ENCODE measurements around the gene TDRD15. TPM values are rescaled to one million over a fixed set of nuclear protein-coding genes. Genes with fewer than 3 reads are reported as not detected.

The TDRD15 gene
- 0.05 TPM for total RNA-seq (ENCODE audit: unreplicated experiment)
- long read RNA-seq, result 0 reads

DNA sequence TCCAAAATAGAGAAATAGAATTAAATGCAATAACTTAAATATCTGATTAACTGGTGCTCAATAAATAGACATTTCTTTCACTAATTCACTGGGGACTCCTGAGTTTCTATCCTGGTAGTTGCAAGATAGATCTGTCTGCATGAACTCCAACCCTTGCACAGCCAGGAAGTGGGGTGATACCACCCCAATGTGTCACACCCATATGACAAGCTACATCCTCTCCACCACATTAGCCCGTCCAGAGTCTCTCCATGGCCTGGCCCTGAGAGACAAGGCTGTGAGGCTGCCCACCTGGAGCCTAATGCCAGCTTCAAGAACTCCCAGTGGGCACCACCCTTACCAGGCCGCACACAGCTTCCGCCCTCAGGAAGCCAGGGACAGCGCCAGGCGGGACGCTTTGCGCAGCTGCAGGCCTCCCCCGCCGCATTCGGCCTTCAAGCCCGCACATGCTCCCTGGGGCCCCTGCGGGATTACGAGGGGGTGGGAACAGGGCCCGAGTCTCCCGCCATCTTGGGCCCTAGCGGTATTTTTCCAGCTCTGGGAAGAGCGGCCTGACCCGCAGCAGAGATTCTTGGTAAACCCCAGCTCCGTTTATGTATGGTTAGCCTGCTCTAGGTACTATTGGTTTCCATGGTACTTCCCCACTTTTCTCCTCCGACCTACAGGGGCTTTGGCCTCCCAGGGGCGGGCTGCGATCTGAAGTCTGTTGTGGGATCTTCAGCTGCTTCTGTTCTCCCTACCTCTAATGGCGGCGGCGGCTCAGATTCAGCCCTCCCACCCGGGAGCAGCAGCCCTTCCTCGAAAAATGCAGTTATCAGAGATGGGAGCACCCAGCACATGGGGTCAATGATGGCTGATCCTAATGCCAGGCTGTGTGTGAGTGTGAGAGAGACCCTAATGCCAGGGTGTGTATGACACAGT is at the start of gene TDRD15:
TSS of gene TDRD15 (plus strand) at position 496 of the 921 bp plus-strand sequence. CDS start 13,500 bp downstream, outside the sequence.
- H3K36me3 Mint-ChIP-seq (ENCODE audit: low read depth, unreplicated experiment), result no peaks in the 10 kb centered on the region
- no peaks in the 10 kb centered on the region for H3K27me3 Mint-ChIP-seq (ENCODE audit: unreplicated experiment)
- no peaks in the 10 kb centered on the region for H3K9me3 Mint-ChIP-seq (ENCODE audit: unreplicated experiment)
- H3K4me1 Mint-ChIP-seq (ENCODE audit: unreplicated experiment), result peaks cover 5% of the 10 kb centered on the region
- H3K4me3 Mint-ChIP-seq (ENCODE audit: unreplicated experiment), result no peak within 1 kb of the TSS
- no peak for DNase-seq (ENCODE audit: low spot score)
- no peak for TF ChIP-seq CTCF (IDR thresholded peaks at IDR 0.05; ENCODE audit: unreplicated experiment)
- H3K27ac Mint-ChIP-seq (ENCODE audit: unreplicated experiment), result no peak within 1 kb of the TSS

GRCh38 chr2:21078296-21078695 is 45.5 kb upstream of the TDRD15 start:
- H3K27me3 Mint-ChIP-seq (ENCODE audit: unreplicated experiment), result no peaks in the 10 kb centered on the region
- TF ChIP-seq CTCF (IDR thresholded peaks at IDR 0.05; ENCODE audit: unreplicated experiment), result no peak

GRCh38 chr2:21083482-21083881 is 40.3 kb upstream of the TDRD15 start:
- H3K9me3 Mint-ChIP-seq (ENCODE audit: unreplicated experiment), result no peaks in the 10 kb centered on the region
- H3K27ac Mint-ChIP-seq (ENCODE audit: unreplicated experiment), result no peak overlapping the region
- H3K4me1 Mint-ChIP-seq (ENCODE audit: unreplicated experiment), result no peaks in the 10 kb centered on the region
- no peak for TF ChIP-seq CTCF (IDR thresholded peaks at IDR 0.05; ENCODE audit: unreplicated experiment)
- DNase-seq (ENCODE audit: low spot score), result no peak
- no peaks in the 10 kb centered on the region for H3K27me3 Mint-ChIP-seq (ENCODE audit: unreplicated experiment)
- H3K36me3 Mint-ChIP-seq (ENCODE audit: low read depth, unreplicated experiment), result no peaks in the 10 kb centered on the region
- no peak overlapping the region for H3K4me3 Mint-ChIP-seq (ENCODE audit: unreplicated experiment)

More at GRCh38 chr2:21078296-21078695, 45.5 kb upstream of the TDRD15 start:
- DNase-seq (ENCODE audit: low spot score), result no peak
- Mint-ChIP-seq H3K9me3 (ENCODE audit: unreplicated experiment) (no peaks in the 10 kb centered on the region), H3K4me3 (ENCODE audit: unreplicated experiment) (no peak overlapping the region), H3K4me1 (ENCODE audit: unreplicated experiment) (peaks cover under 1% of the 10 kb centered on the region), H3K36me3 (ENCODE audit: low read depth, unreplicated experiment) (no peaks in the 10 kb centered on the region), H3K27ac (ENCODE audit: unreplicated experiment) (no peak overlapping the region)

GRCh38 chr2:21084401-21084800 is 39.4 kb upstream of the TDRD15 start:
- Mint-ChIP-seq H3K36me3 (ENCODE audit: low read depth, unreplicated experiment) (no peaks in the 10 kb centered on the region), H3K27ac (ENCODE audit: unreplicated experiment) (no peak overlapping the region), H3K4me3 (ENCODE audit: unreplicated experiment) (no peak overlapping the region), H3K4me1 (ENCODE audit: unreplicated experiment) (no peaks in the 10 kb centered on the region), H3K9me3 (ENCODE audit: unreplicated experiment) (no peaks in the 10 kb centered on the region), H3K27me3 (ENCODE audit: unreplicated experiment) (no peaks in the 10 kb centered on the region)
- no peak for DNase-seq (ENCODE audit: low spot score)
- TF ChIP-seq CTCF (IDR thresholded peaks at IDR 0.05; ENCODE audit: unreplicated experiment), result no peak

DNA sequence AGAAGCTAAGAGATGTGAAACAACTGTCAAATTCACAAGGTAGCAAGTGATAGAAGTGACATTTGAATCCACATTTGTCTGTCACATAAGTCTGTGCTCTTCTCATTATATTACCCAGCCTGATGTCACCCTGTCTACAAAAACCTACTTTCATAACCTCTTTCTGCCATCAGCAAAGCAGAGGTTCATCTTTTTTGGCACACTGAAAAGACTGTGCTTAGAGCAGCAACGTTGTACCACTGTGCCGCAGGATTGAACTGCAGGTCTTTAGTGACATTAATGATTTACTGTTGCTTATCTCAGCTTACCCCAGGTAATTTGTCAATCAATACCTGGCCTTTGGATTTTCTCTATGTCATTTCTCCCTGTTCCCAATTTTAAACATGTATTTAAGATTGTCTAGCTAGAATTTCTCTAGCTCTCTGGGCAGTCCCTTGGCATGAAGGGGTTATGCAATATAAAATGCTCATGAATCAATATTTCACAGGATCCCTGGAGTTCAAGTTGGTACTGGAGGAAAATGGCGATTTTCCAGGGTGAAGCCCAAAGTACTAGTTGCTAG is 31.4 kb upstream of the TDRD15 start:
- no peaks in the 10 kb centered on the region for H3K9me3 Mint-ChIP-seq (ENCODE audit: unreplicated experiment)
- no peaks in the 10 kb centered on the region for H3K36me3 Mint-ChIP-seq (ENCODE audit: low read depth, unreplicated experiment)
- H3K27me3 Mint-ChIP-seq (ENCODE audit: unreplicated experiment), result no peaks in the 10 kb centered on the region
- H3K4me3 Mint-ChIP-seq (ENCODE audit: unreplicated experiment), result no peak overlapping the region
- no peak for DNase-seq (ENCODE audit: low spot score)
- no peak for TF ChIP-seq CTCF (IDR thresholded peaks at IDR 0.05; ENCODE audit: unreplicated experiment)
- no peaks in the 10 kb centered on the region for H3K4me1 Mint-ChIP-seq (ENCODE audit: unreplicated experiment)
- H3K27ac Mint-ChIP-seq (ENCODE audit: unreplicated experiment), result no peak overlapping the region

Data from endothelial cell (in vitro differentiated cells).